ENCODE measurements around the gene NSMCE4A.
A peak's percentile ranks its signal among the peaks of the same experiment; 100 is the strongest.

Gene NSMCE4A

DNA sequence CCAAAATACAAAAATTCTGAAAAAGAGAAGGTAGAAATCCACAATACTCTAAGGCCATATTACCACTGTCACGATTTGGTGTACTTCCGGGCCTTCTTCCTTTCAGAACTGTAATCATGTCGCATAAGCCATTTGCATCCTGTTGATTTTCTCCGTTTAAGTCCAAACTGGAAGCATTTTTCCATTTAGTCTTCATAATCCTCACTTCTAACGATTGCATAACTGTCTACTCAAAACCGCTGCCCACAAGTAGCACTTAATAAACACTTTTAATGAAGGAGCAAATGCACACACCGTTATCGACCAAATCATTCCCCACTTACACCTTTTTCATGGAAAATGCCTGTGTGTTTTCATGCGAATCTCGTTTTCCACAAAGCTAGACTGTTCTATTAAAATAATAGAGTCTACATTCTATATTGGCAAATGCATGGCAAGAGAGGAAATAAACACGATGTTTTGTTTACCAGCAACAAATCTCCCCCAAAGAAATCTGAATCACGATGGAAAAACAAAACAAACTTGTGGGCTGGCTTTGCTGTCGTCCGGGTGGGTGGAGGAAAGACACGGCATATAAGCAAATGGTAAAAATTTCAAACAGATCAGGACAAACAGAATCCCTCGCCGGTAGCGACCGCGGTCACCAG, 48.2 kb downstream of the NSMCE4A start:
- Histone ChIP-seq H3K4me1 (ENCODE audit: insufficient read depth, low read length, poor library complexity, severe bottlenecking) (peaks cover 20% of the 10 kb centered on the region), H3K9me3 (ENCODE audit: insufficient read depth, low read depth, low read length) (no peaks in the 10 kb centered on the region), H3F3A (ENCODE audit: low read depth) (no peaks in the 10 kb centered on the region), H3K36me3 (ENCODE audit: insufficient read depth, low read length) (no peaks in the 10 kb centered on the region; the same call in 1 of the 2 replicates), H3K9ac (ENCODE audit: low read depth, low read length, poor library complexity, severe bottlenecking) (peak overlapping the region; percentile 97), H2AFZ (ENCODE audit: low read length) (peak overlapping the region; percentile 76), H3K79me2 (ENCODE audit: insufficient read depth, low read length) (peaks cover 62% of the 10 kb centered on the region), H3K9me2 (replicated peaks; ENCODE audit: low read depth, low read length) (no peaks in the 10 kb centered on the region), H3K27me3 (ENCODE audit: insufficient read depth, low read length, poor library complexity, severe bottlenecking) (no peaks in the 10 kb centered on the region), H3K4me3 (ENCODE audit: low read length, poor library complexity, severe bottlenecking) (peak overlapping the region; percentile 84), H3K4me2 (ENCODE audit: low read depth, low read length, poor library complexity, severe bottlenecking) (peak overlapping the region; percentile 83), H4K20me1 (ENCODE audit: insufficient read depth, low read length, poor library complexity, severe bottlenecking) (no peaks in the 10 kb centered on the region)
- TF ChIP-seq CTCF (conservative IDR thresholded peaks at IDR 0.05; ENCODE audit: low read length) (no peak), EZH2phosphoT487 (IDR thresholded peaks at IDR 0.05; ENCODE audit: borderline replicate concordance) (no peak)

GRCh38 chr10:121926157-121926556, 48.9 kb downstream of the NSMCE4A start:
- H3K4me2 ChIP-seq (ENCODE audit: low read depth, low read length, poor library complexity, severe bottlenecking), result peak overlapping the region; percentile 83
- no peaks in the 10 kb centered on the region for H3F3A ChIP-seq (ENCODE audit: low read depth)
- H2AFZ ChIP-seq (ENCODE audit: low read length), result no peak overlapping the region
- no peak for TF ChIP-seq EZH2phosphoT487 (IDR thresholded peaks at IDR 0.05; ENCODE audit: borderline replicate concordance)
- peaks cover 20% of the 10 kb centered on the region for H3K4me1 ChIP-seq (ENCODE audit: insufficient read depth, low read length, poor library complexity, severe bottlenecking)
- peak overlapping the region; percentile 97 for H3K9ac ChIP-seq (ENCODE audit: low read depth, low read length, poor library complexity, severe bottlenecking)
- no peaks in the 10 kb centered on the region for H3K27me3 ChIP-seq (ENCODE audit: insufficient read depth, low read length, poor library complexity, severe bottlenecking)
- H3K36me3 ChIP-seq (ENCODE audit: insufficient read depth, low read length), result no peaks in the 10 kb centered on the region; the same call in 1 of the 2 replicates
- H3K4me3 ChIP-seq (ENCODE audit: low read length, poor library complexity, severe bottlenecking), result peak overlapping the region; percentile 84
- no peaks in the 10 kb centered on the region for H3K9me3 ChIP-seq (ENCODE audit: insufficient read depth, low read depth, low read length)
- H3K79me2 ChIP-seq (ENCODE audit: insufficient read depth, low read length), result peaks cover 62% of the 10 kb centered on the region
- H4K20me1 ChIP-seq (ENCODE audit: insufficient read depth, low read length, poor library complexity, severe bottlenecking), result no peaks in the 10 kb centered on the region
- no peaks in the 10 kb centered on the region for H3K9me2 ChIP-seq (replicated peaks; ENCODE audit: low read depth, low read length)

DNA sequence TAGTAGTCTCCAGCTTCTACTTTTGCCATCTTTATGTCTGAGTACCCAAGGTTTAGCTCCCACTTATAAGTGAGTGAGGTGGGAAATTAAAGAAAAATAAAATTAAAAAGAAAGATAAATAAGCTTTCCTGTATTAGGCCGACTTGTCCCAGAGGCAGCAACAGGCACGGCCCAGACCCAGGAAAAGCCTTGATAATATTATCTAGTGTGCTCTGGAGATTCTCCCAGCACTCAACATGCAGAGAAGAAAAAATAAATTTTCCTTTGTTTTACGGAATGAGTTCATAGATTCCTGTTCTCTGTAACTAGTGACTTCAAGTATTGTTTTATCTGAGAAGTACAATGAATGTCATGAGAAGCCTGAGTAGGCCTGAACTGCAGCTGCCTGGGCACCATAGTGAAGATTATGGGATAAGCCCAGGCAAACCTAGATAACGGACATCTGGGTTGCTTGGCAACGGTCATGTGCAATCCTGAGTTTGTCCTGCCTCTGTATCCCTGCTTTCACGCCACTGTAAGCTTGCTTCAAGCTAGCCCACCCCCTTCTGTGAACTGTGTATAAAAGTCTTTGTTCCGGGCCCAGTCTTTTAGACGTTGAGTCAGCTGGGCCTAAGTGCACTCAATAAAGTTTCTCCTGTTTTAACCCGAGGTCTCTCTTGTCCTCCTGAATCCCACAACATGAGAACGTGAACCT, 53.6 kb downstream of the NSMCE4A start:
- Histone ChIP-seq H3K4me1 (ENCODE audit: insufficient read depth, low read length, poor library complexity, severe bottlenecking) (peaks cover 8% of the 10 kb centered on the region), H2AFZ (ENCODE audit: low read length) (no peak overlapping the region), H3K36me3 (ENCODE audit: insufficient read depth, low read length) (peaks cover 3% of the 10 kb centered on the region; the same call in 1 of the 2 replicates), H3K4me2 (ENCODE audit: low read depth, low read length, poor library complexity, severe bottlenecking) (no peak overlapping the region), H3K9me2 (replicated peaks; ENCODE audit: low read depth, low read length) (no peaks in the 10 kb centered on the region), H3K9ac (ENCODE audit: low read depth, low read length, poor library complexity, severe bottlenecking) (no peak overlapping the region), H4K20me1 (ENCODE audit: insufficient read depth, low read length, poor library complexity, severe bottlenecking) (no peaks in the 10 kb centered on the region), H3K4me3 (ENCODE audit: low read length, poor library complexity, severe bottlenecking) (no peak overlapping the region), H3K79me2 (ENCODE audit: insufficient read depth, low read length) (peaks cover 36% of the 10 kb centered on the region), H3K9me3 (ENCODE audit: insufficient read depth, low read depth, low read length) (no peaks in the 10 kb centered on the region), H3F3A (ENCODE audit: low read depth) (no peaks in the 10 kb centered on the region), H3K27me3 (ENCODE audit: insufficient read depth, low read length, poor library complexity, severe bottlenecking) (no peaks in the 10 kb centered on the region)
- TF ChIP-seq EZH2phosphoT487 (IDR thresholded peaks at IDR 0.05; ENCODE audit: borderline replicate concordance), result no peak
- no peak for TF ChIP-seq CTCF (conservative IDR thresholded peaks at IDR 0.05; ENCODE audit: low read length)

All from Loucy (cell line).